Inferior parietal cortex (tissue), 1 donor: Measurements from ENCODE around the gene OR10G3.

ENCODE experiments used
- DNase-seq: peaks from one replicate; pipeline ENCODE4 v3.0.0-alpha.2; 2016; ENCODE audit errors: extremely low spot score

The OR10G3 gene

DNA sequence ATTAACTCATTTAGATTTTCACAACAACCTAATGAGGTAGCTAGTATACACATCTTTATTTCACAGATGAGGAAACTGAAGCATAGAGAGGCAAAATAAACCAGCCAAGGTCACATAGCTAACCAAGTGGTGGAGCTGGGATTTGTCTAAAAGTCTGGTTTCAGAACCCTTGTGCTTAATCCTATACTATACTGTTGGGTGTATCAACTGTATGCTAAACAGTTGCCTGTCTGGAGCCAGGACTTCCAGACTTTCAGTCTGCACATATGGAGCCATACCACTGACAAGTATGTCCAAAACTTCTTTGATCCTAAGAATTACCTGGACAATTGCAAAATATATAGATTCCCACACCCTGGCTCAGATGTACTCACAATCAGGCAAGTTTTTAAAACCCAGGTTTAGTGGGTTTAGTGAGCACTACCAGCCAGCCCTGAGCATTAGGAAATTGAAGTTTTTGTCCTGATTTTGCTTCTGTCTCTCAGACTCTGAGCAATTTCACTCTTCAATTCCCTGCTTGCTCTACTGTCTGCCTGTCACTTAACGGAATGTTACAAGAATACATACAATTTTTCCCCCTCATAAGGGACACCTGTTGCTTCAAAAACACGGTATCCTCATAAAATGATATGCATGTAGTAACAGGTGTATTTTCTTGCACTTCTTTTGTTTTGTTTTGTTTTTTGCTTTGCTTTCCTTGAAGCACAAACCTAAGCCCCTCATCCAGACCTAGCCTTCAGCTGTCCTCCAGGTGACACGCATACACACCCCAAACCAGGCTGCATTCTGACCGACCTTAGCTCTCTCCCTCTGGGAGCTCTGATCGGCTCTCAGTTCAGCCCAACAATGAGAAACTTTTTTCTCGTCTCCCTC lies 44.1 kb downstream of the OR10G3 start:
- DNase-seq = no peak

DNA sequence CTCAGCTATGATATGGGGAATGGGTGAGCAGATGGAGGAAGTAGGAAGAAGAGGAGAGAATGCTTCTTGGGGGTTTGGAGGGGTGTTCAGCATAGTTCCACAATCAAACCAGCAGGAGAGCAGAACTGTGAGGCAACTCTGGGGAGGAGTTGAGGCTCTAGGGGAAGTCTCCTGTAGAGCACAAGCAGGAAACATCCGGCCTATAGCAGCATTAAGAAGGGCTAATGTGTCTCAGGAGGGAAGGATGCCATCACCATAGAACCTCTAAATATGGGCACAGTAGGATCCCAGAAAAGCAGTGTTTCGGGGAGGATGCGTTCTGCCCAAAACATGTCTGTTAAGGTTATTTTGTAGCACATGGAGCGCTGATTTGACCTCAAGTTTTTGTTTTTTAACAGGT lies 45.3 kb downstream of the OR10G3 start:
- no peak for DNase-seq

DNA sequence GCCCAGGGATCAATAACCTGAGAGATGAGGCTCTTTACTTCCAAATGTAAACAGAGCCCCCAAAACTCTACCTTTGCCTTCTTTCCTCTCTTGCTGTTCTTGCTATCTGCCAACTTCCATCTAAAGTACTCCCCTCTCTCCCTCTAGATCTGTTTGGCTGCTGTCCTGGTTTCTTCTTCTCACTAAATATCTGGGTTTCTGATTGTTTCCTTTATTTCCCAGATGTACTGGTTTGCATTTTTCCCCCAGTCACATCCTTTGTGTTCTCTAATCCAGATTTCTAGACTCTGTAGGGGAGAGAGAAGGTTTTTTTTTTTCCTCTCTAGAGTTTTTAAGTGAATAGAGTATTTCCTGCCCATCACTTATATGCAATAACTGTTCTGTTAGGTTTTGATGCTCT lies 46.6 kb downstream of the OR10G3 start:
- no peak for DNase-seq

DNA sequence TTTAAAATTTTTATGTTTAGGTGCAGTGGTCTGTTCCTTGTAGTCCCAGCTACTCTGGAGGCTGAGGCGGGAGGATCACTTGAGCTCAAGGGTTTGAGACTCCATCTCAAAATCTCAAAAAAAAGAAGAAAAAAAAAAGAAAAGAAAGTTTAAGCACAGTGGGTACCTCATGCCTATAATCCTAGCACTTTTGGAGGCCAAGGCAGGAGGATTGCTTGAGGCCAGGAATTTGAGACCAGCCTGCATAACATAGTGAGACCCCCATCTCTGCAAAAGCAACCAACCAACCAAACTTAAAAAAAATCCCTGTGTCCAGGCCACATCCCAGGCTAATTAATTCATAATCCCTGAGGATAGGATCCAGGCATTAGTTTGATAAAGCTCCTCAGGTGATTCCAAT lies 50.4 kb downstream of the OR10G3 start:
- no peak for DNase-seq

DNA sequence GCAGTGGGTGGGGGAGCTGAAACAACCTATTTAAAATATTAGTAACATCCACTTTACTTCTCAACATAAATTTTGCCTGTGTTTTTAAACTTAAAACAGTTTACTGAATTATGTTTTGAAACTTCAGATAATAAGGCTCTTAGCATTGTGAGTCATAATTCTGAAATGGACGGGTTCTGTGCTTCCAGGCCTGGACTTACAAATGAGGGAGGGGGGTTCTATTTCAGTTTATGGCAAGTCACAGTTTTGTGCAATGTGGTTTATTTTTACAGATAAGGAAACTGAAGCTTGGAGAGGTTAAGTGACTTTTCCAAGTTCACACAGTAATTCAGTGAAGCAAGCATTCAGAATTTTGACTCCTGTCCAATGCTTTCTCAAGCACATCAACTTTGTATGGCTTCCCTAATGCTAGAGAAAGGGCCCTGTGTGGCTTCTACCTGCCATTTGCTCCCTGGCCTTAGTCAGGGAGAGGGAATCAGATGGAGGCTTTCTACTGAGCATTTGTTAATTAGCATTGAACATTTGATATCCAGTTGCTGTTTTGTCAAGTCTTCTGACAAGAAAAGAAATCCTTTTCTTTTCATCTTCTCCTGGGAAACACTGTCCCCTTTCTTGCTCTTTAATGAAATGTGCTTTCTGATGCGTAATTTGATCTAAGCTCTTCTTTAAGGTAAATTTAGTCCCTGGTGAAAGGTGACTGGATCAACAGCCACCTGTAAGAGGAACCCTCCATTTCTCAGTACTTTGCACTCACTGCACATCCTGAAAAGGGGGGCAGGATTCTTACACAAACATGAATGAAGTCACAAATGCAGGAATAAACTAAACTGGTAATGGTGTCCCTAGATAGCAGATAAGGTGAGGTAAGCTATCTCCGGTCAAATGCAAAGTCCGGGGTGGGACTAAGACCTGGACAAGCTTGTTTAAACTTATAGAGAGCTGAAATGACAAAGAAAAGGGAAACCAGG lies 51.2 kb downstream of the OR10G3 start:
- no peak for DNase-seq

DNA sequence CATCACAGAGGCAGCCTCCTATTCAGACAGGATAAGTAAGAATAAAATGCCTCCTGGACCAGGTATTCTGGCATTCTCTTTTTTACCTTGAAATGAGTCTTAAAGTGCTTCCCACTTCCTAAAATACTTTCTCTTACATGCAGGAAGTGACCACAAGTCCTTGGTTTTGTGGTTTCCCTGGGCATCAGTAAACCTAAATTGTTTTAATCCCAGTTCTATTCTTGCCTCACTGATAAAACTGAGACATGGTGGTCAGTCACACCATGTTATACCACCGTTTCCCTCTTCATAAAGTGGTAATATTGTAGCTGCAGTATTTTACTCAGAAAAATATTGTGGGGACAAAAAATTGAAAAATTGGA lies 52.6 kb downstream of the OR10G3 start:
- no peak for DNase-seq

DNA sequence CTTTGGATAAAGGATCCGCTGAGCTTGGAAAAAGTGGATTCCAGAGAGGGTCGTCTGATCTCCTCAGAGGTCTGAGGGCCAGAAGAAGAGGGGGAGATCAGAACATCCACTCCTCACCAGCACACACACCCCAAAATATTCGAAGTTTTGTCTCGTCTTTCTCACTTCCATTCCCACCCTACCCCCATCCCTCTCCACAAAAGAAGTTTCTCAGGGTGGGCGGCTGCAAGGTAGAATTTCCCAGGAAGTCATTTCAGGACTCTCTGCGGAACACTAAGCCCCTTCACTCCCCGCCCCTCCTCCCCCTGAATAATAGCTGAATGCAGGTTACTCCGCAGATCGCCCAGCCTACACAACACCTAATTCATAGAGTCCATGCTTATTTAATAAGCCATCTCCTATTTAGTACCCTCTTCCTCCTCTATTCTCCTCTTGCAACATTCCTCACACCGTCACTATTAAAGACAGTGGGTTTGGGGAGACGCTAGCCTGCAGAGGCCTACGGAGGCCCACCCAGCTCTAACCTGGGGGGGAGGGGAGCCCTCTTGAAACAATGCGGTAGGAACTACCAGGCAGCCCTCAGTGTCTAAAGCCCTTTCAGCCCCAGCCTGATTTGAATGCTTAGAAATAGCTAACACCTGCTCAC lies 53.1 kb downstream of the OR10G3 start:
- no peak for DNase-seq

DNA sequence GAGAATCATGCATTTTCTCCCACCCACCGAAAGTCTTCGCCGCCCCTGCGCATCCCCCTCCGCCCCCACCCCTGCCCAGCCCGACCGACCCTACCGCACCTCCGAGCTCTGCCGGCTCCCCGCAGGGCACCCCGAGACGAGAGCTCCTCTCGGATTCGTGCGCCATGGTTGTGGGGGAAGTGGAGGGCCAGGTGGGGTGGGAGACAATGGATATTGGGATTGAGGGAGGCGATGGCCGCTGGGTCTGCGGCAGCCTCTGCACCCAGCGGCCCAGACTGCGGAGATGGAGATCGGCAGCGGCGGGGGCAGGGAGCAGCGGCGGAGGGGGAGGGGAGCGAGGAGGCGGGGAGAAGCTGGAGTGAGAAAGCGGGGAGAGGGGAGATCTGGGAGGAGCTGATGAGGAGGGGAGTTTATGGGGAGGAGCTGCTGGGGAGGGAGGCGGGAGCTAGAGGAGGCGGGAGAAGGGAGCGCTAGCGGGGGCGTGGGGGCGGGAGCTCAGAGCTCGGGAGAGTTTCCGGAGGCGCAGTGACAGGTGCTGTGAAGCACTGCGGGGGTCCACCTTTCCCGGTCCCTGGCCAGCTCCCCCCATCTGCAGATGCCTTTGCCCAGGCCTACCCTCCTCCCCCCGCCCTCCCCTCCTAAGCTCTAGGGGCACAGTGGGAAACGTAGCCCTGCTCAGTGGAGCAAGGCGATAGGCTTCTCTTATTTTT lies 53.8 kb downstream of the OR10G3 start, which contains the start of gene SALL2:
SALL2 (minus strand) TSS at position 385 of the 710 bp plus-strand sequence; CDS start at position 166, 219 bp downstream.
- DNase-seq = no peak

DNA sequence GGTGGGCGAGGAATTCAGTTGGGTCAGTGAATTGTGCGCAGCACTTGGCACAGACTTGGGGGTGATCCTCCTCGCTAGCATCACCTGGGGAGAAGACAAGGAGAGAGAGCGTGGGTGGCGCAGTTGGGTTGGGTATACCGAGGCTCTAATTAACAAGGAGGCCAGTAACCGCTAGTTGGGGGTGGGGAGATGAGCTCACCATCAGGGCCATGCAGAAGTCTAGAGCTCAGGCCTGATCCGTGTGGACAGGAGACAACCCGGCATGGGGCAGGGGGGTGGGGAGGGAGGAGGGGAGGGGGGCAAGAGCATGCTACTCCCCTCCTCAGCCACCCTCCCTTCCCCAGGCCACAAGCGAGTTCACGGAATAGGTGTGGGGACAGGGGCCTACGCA lies 54.3 kb downstream of the OR10G3 start:
- no peak for DNase-seq

DNA sequence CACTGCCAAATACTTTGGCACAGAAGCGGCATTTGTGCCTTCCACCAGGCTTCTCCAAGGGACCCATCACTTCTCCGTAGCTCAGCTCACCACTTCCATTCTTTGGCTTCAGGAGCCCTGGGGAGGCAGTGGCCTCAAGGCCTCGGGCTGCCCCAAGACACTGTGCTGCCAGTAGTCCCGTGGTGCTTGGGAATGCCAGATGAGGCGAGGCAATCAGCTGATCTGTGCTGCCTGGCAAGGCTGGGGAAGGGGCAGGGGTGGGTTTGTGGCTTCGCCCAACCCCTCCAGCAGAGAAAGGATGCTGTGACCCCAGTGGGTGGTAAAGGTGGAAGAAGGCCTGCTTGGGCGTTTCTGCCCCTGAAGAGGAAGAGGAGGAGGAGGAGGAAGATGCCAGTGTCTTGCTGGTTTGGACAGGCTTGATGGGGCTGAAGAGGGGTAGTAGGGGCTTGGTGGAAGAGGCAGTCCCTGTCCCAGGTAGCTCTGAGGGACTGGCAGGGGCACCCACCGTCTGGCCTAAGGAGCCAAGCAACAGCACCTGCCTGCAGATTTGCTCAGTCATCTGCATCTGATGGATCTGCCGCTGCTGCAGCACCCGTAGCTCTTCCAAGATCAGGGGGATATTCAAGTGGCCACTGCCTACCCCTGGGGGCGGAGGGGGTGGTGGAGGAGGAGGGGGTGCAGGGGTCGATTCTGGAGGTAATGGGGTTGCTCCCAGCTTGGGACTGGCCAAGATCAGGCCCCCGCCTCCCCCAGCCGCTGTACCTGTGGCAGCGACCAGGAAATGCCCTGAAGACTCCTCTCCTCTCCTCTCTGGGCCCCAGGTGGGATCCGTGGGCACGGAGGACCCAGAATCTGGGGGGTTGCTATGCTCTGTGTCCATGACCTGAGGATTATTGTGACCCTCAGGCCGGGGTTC lies 55.0 kb downstream of the OR10G3 start:
- DNase-seq = no peak

DNA sequence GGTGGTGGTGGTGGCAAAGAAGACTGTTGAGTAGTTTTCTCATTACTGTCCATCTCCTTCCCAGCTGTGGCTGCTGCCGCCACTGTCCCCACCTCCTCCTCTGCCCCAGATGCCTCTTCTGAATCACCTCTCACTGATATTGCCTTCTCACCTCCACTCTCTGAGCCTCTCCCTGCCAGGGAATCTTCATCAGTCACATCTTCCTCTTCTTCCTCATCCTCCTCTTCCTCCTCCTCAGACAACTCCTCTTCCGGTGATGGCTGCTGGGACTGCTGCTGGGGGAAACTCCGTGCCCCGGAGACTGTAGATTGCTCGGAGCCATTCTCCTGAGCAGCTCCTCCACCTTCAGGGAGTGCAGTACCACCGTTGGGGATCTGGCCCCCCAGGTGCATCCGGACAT lies 56.7 kb downstream of the OR10G3 start:
- no peak for DNase-seq

DNA sequence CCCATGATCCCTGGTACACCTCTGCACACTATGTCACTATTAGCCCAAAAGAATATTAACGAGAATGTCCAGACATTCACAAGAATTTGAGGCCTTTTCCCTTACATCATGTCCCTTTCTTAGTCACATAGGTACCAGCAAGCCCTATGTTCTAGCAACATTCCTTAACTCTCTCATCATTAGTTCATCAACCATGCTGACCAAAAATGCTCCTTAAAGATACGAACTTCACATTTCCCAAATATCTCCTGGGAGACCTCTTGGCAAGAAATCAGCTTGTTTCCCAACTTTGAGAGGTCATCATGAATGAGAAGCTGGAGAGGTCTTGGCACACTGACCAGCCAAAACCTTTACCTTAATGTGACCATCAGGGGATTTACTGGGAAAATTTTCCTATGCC lies 58.4 kb downstream of the OR10G3 start:
- DNase-seq = no peak

DNA sequence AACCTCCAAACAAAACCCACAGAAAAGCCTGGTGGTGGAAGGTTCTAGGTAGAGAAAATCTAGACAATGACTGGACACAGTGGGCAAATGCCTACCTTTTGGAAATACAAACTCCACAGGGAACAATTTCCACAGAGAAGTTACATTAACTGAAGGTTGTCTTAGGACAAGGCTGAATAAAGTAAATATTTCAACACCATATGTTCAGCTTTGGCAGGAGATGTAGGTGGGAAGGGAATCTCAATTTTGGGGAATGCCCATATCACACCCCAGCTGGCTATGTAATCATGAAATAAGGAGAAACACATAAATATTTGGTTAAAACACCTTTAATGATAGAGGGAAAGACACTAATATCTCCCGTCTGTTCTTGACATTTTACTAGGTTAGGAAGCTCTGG lies 59.1 kb downstream of the OR10G3 start:
- DNase-seq = no peak

DNA sequence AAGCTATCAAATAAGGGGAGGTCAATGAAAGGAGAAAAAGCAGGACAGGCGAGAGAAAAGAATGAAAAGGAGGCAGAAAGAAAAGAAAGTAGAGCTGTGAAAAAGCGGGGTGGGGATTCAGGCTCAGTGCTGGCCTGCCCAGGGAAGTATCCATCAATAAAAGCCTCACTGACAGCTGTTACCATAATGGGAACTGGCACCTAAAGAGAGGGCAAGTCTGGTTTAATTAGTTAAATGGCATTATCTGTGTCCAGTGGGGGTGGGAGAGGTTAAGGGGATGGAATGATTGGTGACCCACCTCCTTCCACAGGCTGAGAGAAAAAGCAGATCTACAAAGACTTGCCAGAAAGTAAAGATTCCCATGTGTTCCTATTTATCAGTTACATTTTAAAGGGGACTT lies 61.2 kb downstream of the OR10G3 start:
- DNase-seq = no peak
